Dermis microvascular lymphatic vessel endothelial cell (primary cell): ENCODE results near the gene NHEJ1. TPM values are rescaled to one million over a fixed set of nuclear protein-coding genes. Genes with fewer than 3 reads are reported as not detected.

Experiments
- DNase-seq, 2 donors: peaks; one replicate each; pipeline versions ENCODE4 v3.0.0 to v3.0.0-alpha.2; 2010; ENCODE audit warnings: low read depth in 2 of 2
- total RNA-seq: library from RNA; depleted of rRNA; stranded (reverse); fragments of >200 nt; gene quantifications from 2 replicates; pipeline ENCODE4 v1.2.1, GENCODE V29; 2014

NHEJ1 gene
- total RNA-seq, 1 donor from 2014 or later = 13.7 TPM

DNA sequence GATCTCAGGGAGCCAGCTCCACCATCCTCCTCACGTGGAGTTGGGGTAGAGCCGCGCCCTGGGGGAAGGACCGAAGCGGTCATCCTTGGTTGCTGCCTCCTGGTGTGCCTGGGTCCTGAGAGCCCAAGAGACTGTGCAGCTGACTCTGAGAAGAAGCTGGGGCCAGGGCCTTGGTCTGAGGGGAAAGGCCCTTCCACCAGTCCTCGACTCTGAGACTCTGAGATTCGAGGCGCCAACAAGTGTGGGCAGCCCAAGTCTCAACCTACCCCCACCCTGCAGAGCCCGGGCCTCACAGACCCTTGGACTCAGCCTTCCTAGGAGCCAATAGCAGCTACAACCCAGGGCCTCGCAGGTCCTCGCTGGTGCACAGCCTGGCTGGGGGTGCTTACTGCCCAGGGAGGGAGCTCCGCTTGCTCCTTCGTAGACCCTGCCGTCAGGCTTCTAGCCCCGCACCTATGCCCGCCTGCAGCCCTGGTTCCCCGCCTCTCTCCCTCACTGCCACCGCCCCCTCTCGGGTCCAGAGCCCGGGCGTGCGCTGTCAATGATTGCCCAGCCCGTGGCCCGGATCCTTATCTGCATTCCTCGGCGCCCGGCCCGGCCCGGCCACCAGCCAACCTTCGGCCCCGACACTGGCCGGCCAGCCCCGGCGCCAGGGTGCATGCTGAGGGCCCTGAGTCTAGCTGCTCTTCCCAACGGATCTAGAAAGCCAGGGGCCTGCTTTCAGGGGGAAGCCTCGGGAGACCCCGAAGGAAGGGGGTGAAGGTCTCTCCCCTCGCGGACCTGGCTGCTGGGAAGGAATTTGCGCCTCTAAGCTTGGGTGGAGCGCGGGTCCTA, 101.9 kb downstream of the NHEJ1 start:
- DNase-seq = no peak

- peak; percentile 29 to 63 for DNase-seq
Measured at GRCh38 chr2:219057709-219058540, 102.7 kb downstream of the NHEJ1 start.

- DNase-seq = no peak
Measured at GRCh38 chr2:219056896-219057708, 103.5 kb downstream of the NHEJ1 start.

- no peak for DNase-seq
Measured at GRCh38 chr2:219056176-219056895, 104.3 kb downstream of the NHEJ1 start.

GRCh38 chr2:219054956-219055903, 105.4 kb downstream of the NHEJ1 start:
- no peak for DNase-seq

DNA sequence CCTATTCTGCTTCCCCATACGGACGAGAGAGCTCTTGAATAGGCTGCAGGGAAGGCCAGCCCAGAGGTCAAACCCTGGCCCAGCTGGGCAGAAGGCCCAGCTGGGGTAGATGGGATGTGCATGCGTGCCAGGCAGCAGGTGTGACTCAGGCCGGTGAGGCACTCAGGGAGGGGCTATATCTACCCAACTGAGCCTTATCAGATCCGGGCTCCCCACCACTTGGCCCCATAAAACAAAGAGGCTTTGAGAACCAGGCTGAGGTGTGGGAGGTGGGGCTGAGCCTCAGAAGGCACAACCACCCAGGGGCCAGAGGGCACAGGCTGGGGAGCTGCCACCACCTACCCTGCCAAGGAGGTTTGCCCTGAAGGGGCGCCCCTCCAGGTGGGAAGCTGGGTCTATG, 111.3 kb downstream of the NHEJ1 start:
- DNase-seq = no peak

GRCh38 chr2:219045937-219046550, 114.6 kb downstream of the NHEJ1 start:
- peak in 1 of 2 donors; percentile 34 for DNase-seq

- DNase-seq = no peak
Measured at GRCh38 chr2:219042750-219043149, 117.9 kb downstream of the NHEJ1 start.

DNA sequence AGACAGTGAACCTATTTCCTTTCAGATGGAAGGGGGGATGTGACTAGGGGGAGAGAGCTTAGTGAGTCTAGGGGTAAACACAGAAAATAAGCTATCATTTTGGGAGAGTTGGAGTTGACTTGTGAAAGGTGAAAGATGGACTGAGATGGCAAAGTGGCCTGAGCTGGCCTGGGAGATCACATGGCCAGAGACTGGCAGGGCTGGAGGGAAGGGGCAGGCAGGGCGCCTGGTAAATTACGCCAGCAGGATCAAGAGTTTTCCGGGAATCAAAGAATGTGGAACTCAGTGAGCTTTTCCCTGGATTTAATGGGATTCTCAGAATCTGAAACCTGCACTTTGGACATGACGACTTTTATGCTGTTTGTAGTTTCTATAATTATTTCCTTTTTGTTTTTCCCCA, 118.5 kb downstream of the NHEJ1 start:
- no peak for DNase-seq

- DNase-seq = peak in 1 of 2 donors; percentile 39
Measured at GRCh38 chr2:219041252-219041651, 119.4 kb downstream of the NHEJ1 start, which contains the start of gene CFAP65. CFAP65 (minus strand) TSS chr2:219041516; CDS start chr2:219039048, 2,468 bp downstream.

- DNase-seq = no peak
Measured at GRCh38 chr2:219038600-219038999, 122.0 kb downstream of the NHEJ1 start.

GRCh38 chr2:219037783-219038499, 122.7 kb downstream of the NHEJ1 start:
- no peak for DNase-seq

DNA sequence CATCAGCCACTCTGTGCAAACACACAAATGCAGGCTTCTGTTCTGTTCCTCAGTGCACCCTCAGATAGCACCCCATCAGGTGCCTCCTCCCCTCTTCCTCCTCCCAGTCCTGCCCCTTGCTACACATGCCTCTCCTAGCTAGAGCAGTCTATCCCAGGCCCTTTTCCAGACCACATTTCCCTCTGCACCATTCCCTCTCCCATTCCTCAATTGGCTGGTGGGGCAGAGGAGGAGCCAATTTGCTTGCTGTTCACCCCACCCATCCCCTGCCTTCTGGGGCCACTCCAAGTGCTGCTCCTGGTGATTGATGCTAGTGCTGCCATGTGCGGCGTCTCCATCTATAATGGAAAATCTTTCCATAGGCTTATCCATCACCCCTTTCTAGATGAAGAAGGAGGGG, 124.7 kb downstream of the NHEJ1 start:
- DNase-seq = no peak

DNA sequence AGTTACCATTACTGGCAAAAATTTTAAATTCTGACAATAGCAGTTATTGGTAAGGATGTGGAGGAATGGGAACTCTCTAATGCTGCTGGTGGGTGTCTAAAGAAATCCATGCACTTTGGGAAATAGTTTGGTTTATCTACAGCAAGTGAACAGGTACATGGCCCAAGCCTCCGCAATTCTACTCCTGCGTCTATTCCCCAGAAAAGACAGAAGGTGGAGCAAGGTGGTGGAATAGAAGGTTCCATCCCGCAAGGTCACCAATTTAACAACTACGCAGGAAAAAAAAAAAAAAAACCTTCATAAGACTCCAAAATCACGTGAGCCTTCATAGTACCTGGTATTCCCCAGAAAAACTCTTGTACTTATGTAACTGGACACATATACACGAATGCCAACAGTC, 125.8 kb downstream of the NHEJ1 start:
- DNase-seq = no peak

GRCh38 chr2:219032051-219032745, 128.4 kb downstream of the NHEJ1 start:
- no peak for DNase-seq

DNA sequence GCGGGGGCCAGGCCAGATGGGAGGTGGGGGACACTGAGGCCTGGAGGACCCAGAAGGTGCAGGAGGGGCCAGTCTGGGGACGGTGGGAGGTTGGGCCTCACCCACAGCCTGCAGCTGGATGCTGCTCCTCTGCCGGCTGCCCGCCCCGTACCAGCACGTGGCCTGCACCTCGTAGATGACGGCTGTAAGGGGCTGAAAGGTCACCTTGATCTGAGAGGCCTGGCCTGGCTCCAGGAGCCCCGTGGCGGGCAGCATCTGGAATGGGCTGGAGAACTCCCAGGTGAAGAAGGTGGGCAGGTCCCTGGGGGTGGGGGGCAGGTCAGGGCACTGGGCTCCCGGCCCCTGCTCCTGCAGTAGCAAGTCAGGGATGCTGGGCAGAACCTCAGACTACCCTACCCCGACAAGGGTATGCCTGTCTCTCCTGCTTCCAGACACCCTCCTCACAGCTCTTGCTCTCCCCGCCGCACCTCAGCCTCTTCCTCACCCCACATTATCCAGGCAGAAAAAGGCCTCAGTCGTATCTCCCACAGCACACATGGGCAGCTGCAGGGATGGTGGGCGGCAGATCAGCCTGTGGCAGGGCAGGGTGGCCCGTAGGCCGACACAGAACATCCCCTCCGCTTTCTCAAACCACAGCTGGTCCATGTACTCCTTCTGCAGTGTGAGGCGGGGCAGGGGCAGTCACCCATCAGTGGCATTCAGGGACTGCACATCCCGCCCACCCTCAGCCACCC, 129.4 kb downstream of the NHEJ1 start:
- no peak for DNase-seq

DNA sequence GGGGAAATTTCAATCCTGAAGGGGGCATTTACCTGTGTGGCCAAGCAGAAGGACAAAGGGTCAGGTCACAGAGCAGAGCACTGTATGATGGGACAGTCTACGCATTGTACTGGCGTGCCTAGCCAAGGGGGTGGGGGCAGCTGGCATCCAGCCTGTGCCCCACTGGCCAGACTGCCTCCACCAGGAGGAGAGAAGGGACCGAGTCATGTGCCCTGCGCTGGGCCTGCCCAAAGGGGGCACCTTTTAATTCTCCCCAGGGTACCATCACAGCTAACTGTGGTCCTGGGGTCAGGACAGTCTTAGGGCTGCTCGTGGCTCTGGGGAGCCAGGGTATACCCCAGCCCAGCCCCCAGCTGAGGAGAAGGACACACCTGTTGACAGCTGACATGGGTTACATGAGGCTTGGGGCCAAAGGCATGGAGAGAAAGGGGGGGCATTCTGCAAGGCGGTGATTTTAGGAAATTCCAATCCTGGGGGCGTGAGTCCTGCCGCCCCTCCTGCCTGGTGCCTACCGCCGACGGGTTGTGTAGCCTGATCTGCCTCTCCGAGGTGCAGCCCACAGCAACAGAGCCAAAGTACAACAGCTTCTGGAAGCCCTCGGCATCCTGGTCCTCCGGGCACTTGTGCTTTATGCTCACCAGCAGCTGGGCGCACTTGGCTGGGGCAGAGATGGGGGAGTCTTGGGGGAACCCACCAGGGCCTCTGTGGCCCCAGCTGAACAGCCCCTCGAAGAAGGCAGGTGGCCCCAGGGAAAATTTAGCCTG, 130.3 kb downstream of the NHEJ1 start:
- DNase-seq = no peak
